Ectodermal cell (in vitro differentiated cells): ENCODE measurements around the gene RPS18.

Source experiments
- H3K27ac ChIP-seq: 2 replicates; pipeline ENCODE4 v1.7.0; 2013; ENCODE audit warnings: mild to moderate bottlenecking, low read depth, low read length; ENCODE audit not compliant: insufficient read depth, poor library complexity, severe bottlenecking
- H3K27me3 ChIP-seq: 2 replicates; pipeline ENCODE4 v1.7.0; 2013; ENCODE audit warnings: mild to moderate bottlenecking, low read length; ENCODE audit not compliant: insufficient read depth, control insufficient read depth, poor library complexity, severe bottlenecking
- H3K36me3 ChIP-seq: one replicate; pipeline ENCODE4 v1.7.0; 2013; ENCODE audit warnings: low read length; ENCODE audit not compliant: control insufficient read depth, insufficient read depth
- H3K4me1 ChIP-seq: one replicate; pipeline ENCODE4 v1.7.0; 2013; ENCODE audit warnings: low read length; ENCODE audit not compliant: control insufficient read depth, insufficient read depth
- H3K4me3 ChIP-seq: 2 replicates; pipeline ENCODE4 v1.7.0; 2013; ENCODE audit warnings: low read depth, low read length, control low read depth; ENCODE audit not compliant: insufficient read depth
- H3K9me3 ChIP-seq: 2 replicates; pipeline ENCODE4 v1.7.0; 2013; ENCODE audit warnings: mild to moderate bottlenecking, low read length, moderate library complexity; ENCODE audit not compliant: control insufficient read depth
- WGBS, 2 experiments: methylation state at CpG; one replicate each; pipeline ENCODE4 v1.1.7; 2013; ENCODE audit warnings: missing lambda C conversion rate in 2 of 2; 5-methylcytosine and 5-hydroxymethylcytosine counted together

Gene RPS18

DNA sequence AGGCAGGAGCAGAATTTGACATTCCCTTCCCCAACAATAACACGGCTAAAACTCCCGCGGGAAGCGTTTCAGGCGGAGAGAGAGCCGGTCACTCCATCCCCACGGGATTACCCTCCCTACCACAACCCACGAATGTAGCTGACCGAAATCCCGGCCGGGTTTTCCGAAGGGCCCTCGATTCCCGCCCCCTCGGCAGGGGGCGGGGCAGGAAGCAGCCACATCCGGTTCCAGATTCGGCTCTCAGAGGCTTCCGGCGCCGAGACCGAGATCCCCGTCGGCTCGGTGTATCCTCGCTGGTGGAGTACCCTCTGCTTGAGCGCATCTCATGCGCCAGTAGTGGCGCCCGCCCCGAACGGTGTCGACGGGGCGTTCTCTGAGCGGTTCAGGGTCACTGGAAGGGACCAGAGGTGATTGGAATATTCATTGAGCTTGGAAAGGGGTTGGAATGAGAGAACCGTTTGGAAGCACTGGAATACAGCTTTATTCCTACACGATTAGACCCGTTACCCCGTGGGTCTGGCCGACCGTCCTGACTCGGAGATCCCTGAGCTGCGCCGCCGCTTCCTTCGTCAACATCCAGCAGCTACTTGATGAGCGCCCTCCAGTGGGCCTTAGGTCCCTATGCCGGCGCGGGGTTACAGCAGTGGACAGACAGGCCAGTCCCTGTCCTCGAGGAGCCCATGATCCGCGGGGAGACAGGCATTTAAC, 27.5 kb downstream of the RPS18 start:
- Histone ChIP-seq H3K27me3 (no peaks in the 10 kb centered on the region), H3K27ac (peak overlapping the region; percentile 97), H3K9me3 (no peaks in the 10 kb centered on the region), H3K4me1 (peaks cover 2% of the 10 kb centered on the region), H3K4me3 (peak overlapping the region; percentile 88), H3K36me3 (no peaks in the 10 kb centered on the region)
- WGBS, 2 experiments, result 0% methylated on average over 54 of the region's 54 CpGs

DNA sequence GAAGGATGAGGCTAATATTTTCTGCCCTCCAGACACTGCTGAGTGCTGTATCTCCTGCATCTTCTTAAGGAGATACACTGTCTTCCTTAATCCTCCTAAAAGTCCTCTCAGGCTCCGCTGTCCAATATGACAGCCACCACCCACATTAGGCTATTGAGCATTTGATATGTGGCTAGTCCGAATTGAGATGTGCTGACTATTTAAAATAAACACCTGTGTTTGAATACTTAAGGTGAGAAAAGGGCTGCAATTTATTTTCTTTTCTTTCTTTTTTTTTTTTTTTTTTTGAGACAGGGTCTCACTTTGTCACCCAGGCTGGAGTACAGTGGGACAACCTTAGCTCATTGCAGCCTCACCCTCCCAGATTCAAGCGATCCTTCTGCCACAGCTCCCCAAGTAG, 30.0 kb downstream of the RPS18 start:
- no peak overlapping the region for H3K27ac ChIP-seq
- 93 to 96% methylated on average over 2 to 3 of the region's 3 CpGs for WGBS, 2 experiments
- H3K4me3 ChIP-seq, result no peak overlapping the region
- no peaks in the 10 kb centered on the region for H3K9me3 ChIP-seq
- peaks cover 2% of the 10 kb centered on the region for H3K4me1 ChIP-seq
- H3K36me3 ChIP-seq, result no peaks in the 10 kb centered on the region
- H3K27me3 ChIP-seq, result no peaks in the 10 kb centered on the region

DNA sequence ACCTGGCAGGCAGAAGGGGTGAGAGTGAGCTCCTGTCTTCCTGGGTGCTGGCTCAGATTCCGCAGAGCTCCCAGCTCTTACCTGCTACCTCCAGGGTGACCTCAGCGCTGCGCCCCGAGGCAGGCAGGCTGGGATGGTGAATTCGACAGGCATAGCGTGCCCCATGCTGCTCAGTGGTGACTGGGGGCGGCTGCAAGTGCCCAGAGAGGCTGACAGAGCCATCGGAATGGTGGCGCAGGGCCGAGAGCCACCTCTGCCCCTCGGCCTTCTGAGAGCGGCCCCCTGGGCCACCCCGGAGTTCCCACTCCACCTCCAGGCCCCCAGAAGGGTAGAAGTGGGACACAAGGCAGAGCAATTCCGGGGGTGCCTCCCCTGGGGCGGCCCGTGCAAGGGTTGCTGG, 32.3 kb downstream of the RPS18 start:
- H3K36me3 ChIP-seq, result no peaks in the 10 kb centered on the region
- no peak overlapping the region for H3K27ac ChIP-seq
- no peaks in the 10 kb centered on the region for H3K9me3 ChIP-seq
- H3K27me3 ChIP-seq, result no peaks in the 10 kb centered on the region
- H3K4me1 ChIP-seq, result no peaks in the 10 kb centered on the region
- no peak overlapping the region for H3K4me3 ChIP-seq
- WGBS, 2 experiments, result 91 to 93% methylated on average over 16 of the region's 16 CpGs

DNA sequence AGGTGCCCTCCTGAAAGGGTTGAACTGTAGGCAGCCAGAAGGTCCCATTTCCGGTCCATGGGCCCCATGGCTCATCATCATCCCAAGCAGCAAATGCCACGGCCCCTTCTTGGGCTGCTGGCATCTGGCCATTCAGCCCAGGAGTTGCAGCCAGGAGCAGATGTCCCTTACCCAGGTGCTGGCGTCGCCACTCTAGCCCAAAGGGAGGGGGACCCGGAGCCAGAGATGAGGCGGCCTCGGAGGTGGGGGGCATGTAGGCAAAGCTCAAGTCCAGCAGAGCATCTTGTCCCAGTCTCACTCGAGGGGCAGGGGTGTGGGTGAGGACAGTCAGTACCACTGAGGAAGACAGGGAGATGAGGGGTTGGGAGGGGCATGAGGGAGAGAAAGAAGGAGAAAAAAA, 33.2 kb downstream of the RPS18 start:
- no peaks in the 10 kb centered on the region for H3K27me3 ChIP-seq
- no peak overlapping the region for H3K4me3 ChIP-seq
- 93 to 95% methylated on average over 8 of the region's 8 CpGs for WGBS, 2 experiments
- no peaks in the 10 kb centered on the region for H3K4me1 ChIP-seq
- H3K27ac ChIP-seq, result no peak overlapping the region
- H3K36me3 ChIP-seq, result no peaks in the 10 kb centered on the region
- no peaks in the 10 kb centered on the region for H3K9me3 ChIP-seq

DNA sequence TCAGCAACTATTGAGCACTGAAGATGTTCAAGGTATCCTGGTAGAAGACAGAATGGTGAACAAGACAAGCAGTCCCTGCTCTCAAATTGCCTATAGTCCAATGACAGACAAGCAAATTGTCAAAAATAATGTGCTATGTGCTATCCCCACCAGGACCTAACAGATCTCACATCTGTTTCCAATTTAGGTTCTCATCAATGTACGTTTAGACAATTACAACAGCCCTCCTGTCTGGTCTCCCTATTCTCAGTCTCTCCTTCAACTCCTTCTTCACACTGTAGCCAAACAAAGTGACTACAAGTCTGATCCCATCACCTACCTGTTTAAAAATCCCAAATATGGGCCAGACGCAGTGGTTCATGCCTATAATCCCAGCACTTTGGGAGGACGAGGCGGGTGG, 34.5 kb downstream of the RPS18 start:
- WGBS, 2 experiments, result 88 to 91% methylated on average over 4 of the region's 4 CpGs
- no peaks in the 10 kb centered on the region for H3K4me1 ChIP-seq
- no peaks in the 10 kb centered on the region for H3K27me3 ChIP-seq
- no peak overlapping the region for H3K27ac ChIP-seq
- H3K9me3 ChIP-seq, result no peaks in the 10 kb centered on the region
- H3K36me3 ChIP-seq, result no peaks in the 10 kb centered on the region
- no peak overlapping the region for H3K4me3 ChIP-seq

DNA sequence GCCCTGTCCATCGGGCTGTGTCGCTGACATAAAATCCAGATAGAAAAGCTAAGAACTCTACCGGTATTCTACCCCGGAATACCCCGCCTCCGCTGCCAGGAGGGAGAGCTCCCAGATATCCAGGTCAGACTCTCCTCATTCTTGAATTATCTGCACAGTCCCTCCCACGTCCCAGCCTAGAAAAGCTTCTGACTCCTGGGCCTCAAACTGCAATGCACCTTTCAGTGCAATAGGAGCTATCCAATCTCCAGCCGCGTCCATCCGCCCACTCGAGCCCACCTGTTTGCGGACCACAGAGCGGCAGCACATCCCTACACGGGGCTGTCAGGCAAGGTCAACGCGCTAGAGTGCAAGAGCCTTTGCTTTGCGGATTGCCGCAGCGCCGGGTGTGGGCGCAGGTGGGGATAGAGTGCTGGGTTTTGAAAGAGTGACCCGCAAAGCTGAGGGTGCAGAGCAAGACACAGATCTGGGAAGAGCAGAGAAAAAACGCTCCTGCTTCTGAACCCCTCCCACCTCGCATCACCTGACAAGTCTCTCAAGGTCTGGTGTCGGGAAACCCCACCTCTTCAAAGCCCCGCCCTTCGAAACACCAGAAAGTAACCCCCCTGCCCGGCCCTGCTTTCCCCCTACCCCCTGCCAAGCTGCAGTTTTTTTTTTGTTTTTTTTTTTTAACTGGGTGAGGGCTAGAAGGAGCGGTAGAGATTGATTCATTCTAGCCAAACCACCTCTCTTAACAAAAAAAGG, 40.7 kb downstream of the RPS18 start:
- Histone ChIP-seq H3K27ac (no peak overlapping the region), H3K36me3 (no peaks in the 10 kb centered on the region), H3K9me3 (no peaks in the 10 kb centered on the region), H3K4me3 (peak overlapping the region; percentile 66), H3K27me3 (peaks cover 17% of the 10 kb centered on the region), H3K4me1 (peaks cover 14% of the 10 kb centered on the region)
- WGBS, 2 experiments, result 6 to 7% methylated on average over 28 to 29 of the region's 29 CpGs

DNA sequence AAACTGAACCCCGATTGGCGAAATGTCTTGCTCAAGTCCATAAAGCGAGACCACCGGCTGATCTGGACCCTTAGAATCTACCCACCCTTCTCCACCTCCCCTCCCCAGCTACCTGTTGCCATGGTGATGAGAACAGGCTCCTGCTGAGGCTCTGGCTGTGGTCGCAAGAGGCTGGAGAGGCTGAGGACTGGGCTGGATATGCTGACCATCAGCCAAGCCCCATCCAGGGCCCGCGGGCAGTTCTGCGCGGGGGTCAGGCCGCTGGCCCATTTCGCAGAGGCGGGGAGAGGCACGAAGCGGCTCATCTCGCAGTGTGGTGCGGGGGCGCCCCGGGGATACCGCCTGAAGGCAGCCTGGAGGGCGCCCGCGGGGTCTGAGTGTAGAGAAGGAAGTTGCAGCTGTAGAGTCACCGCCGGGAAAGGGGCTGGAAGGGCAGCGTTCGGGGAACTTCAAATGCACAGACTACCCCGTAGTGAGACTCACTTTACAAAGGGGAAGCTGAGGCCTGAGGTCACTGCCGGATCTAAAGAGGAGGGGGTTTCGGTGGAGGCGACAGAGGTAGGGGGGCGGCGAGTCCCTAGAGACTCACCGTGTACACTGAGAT, 41.3 kb downstream of the RPS18 start:
- peak overlapping the region; percentile 66 for H3K4me3 ChIP-seq
- peaks cover 14% of the 10 kb centered on the region for H3K4me1 ChIP-seq
- H3K27me3 ChIP-seq, result peaks cover 17% of the 10 kb centered on the region
- no peak overlapping the region for H3K27ac ChIP-seq
- 0% methylated on average over 33 of the region's 33 CpGs for WGBS, 2 experiments
- H3K36me3 ChIP-seq, result no peaks in the 10 kb centered on the region
- H3K9me3 ChIP-seq, result no peaks in the 10 kb centered on the region

DNA sequence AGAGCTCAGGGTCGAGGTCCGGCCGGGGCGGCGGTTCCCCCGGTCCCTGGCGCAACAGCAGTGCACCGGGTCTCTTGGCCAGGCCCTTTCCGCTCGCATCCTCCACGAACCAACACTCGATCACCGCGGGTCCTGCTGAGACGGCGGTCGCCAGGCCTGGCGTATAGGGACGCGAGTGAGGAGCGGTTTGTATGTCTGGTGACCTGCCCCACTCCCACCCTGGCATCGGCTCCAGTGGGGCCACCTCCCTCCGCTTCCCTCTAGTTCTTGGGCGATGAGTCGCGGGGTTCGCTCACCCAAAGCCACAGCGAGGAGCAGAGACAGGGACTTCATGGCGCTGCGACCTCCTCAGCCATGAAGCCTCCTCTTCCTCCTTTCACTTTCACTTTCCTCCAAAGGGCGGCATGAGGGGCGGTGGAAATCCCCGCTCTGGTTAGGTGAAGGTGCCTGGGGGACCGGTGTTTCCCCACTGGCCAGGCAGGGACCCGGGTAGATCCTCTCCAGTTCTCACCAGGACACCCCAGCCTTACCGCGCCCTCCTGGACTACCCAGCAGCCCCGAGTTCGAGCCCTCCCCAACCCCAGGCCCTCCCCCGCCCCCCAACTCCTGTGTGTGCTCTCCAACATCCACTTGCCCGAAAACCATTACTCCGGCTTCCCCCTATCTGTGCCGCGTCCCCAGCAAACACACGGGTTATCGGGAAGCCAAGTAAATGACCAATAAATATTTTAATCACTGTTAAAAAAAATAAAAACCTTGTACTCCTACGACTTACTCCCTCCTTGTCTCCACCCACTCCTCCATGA, 42.0 kb downstream of the RPS18 start, which contains the start of gene TAPBP:
TSS of gene TAPBP (minus strand) at position 370 of the 806 bp plus-strand sequence. CDS start at position 333, 37 bp downstream.
- Histone ChIP-seq H3K4me3 (peak within 1 kb of the TSS; percentile 66), H3K36me3 (peaks cover 3% of the 10 kb centered on the region), H3K9me3 (no peaks in the 10 kb centered on the region), H3K4me1 (peaks cover 20% of the 10 kb centered on the region), H3K27ac (no peak within 1 kb of the TSS), H3K27me3 (peaks cover 17% of the 10 kb centered on the region)
- 1 to 2% methylated on average over 43 to 47 of the region's 47 CpGs for WGBS, 2 experiments

DNA sequence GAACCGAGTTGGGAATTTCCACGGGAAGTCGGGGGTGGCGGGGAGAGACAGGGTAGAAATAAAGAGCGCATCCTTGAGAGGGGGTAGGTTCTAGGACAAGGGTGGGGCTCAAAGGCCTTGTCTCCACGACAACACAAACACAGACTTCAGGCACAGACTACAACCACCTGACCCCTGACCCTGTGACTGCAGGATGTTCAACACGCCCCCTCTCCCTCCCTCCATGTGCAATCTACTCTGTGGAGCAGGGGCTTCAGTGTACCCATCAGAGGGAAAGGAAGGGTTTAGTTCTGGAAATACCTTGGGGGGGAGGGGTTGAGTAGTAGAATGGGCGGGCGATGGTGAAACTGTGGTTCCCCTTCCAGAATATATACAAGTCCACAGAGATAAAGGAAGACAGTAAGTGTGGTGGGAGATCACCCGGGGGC, 42.7 kb downstream of the RPS18 start:
- H3K27me3 ChIP-seq, result peaks cover 17% of the 10 kb centered on the region
- H3K4me1 ChIP-seq, result peaks cover 23% of the 10 kb centered on the region
- H3K36me3 ChIP-seq, result peaks cover 10% of the 10 kb centered on the region
- WGBS, 2 experiments, result 33 to 38% methylated on average over 6 to 10 of the region's 10 CpGs
- H3K4me3 ChIP-seq, result peak overlapping the region; percentile 66
- no peak overlapping the region for H3K27ac ChIP-seq
- no peaks in the 10 kb centered on the region for H3K9me3 ChIP-seq
